Measurements from ENCODE around the gene VSIG10.
"Not testable (repeated sequence)": the region's sequence is repeated elsewhere in the genome, so short reads cannot be mapped to it uniquely, and the experiment has no call there.

Gene VSIG10

DNA sequence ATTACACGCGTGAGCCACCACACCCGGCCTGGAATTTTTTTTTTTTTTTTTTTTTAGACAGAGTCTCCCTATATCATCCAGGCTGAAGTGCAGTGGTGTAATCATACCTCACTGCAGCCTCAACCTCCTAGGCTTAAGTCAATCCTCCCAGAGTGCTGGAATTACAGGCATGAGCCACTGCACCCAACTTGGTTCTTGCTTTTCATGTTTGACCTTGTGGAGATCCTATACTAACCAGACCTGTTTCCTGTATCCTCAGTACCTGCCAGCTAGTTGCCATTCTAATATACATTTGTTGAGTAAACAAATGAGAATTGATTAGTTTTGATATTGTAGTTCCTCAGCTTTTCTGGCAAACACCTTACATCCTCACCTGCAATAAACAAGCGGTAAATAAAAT is 3.2 kb upstream of the VSIG10 start:
- DNase-seq = no peak

DNA sequence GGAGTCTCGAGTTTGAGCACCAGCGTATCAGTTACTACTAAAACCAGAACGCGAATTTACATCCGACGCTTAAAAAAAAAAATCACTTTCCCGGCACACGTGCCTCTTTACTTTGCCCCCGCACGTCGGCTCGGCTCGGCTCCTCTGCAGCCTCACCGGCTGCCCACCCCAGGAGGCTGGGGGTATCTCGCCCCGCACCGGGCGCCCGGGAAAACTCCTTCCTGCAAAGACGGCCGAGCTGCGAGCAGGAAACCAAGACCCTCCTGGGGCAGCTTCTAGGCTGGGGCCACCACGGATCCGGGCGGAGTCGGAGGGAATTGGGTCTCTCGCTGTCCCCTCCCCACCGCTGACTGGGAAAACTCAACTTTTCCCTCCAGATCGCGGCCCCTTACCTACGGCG is 610 bp downstream of the VSIG10 start:
- DNase-seq = peak in 1 of 2 donors; percentile 17

DNA sequence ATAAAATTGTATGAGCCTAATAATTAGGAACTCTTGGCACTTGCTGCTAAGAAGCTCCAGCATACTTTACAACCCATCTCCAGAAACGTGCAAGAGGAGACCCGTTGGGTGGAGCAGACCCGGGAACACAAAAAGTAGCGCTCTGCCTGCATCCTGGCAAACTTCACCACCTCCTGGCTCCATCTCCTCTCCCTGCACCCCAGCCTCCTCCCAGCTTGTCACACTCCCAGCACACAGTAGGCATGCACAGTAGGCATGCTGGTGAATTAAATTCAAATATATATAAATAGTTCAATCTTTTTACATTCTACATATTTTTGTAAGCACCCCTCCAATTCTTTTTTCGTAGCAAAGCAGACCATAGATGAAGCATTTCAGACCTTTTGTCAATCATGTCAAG is 1.2 kb downstream of the VSIG10 start:
- no peak for DNase-seq

DNA sequence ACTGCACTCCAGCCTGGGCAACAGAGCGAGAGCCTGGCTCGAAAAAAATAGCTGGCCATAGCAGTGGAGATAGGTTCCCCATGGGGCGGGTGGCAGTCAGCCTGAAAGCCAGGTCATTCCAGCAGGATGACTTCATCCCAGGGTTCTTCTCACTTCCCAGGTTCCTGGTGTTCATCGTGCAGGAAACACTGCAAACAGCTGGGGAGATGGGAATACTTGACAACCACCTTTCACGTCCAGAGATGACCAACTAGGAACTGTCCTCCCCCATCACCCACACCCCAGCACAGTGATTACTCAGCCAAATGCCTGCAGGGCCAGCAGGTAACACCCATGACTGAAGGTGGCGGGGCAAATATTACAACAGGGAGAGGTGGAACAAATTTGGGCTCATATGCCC is 1.7 kb downstream of the VSIG10 start:
- no peak for DNase-seq

DNA sequence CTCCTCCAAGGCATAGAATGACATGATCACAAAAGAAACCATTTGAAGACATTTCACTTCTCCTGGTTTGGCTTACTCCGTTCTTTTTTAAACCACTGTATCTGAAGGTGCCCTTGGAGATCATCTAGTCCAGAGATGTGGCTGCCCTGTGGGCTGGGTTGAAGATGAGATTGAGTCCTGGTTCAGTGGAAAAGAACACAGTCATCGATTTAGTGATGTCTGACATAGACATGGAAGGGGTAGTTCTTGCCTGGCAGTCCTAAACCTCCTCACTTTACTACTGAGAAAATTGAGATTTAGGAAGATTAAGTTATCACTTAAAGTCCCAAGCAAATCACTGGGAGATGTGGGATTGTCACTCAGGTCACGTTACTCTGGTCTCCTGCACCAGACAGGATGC is 2.8 kb downstream of the VSIG10 start:
- DNase-seq = no peak

DNA sequence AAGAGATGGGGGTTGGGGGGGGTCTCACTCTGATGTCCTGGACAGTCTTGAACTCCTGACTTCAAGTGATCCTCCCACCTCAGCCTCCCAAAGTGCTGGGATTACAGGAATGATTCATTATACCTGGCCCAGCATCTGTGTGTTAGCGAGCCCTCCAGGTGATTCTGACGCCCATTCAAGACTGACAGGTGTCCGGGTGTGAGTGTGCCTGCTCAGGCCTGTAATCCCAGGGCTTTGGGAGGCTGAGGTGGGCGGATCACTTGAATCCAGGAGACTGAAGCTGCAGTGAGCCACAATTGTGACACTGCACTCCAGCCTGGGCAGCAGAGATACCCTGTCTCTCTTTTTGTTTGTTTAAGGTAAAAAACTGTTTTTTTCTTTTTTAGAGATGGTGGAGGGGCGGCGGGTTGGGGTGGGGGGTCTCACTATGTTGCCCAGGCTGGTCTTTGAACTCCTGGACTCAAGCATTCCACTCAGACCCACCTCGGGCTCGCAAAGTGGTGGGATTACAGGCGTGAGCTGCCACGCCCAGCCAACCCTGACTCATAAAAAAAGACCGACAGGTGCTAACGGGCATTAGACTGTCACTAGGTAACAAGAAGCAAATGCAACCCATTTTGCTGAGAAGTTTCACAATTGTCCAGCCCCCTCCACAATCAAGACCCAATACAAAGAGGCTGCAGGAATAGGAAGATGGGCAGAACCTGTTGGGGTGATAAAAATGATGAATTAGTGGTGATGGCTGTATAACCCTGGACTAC is 4.7 kb downstream of the VSIG10 start:
- DNase-seq = no peak

DNA sequence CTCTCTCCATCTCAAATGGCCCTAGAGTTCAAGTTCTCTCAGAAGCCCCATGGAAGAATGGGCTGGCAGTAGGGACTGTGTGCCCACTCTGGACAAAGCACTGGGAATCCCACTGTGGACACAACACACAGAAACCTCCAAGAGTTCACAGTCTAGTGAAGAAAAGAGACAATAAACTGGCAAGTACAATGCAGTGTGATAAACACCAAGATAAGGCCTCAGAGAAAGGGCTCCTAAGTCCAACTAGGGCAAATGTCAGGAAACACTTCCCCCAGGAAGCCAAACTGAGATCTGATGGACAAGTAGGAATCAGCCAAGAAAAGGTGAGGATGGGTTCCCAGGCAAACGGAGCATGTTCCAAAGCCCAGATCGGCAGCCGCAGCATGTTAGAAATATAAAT is 5.4 kb downstream of the VSIG10 start:
- DNase-seq = no peak

DNA sequence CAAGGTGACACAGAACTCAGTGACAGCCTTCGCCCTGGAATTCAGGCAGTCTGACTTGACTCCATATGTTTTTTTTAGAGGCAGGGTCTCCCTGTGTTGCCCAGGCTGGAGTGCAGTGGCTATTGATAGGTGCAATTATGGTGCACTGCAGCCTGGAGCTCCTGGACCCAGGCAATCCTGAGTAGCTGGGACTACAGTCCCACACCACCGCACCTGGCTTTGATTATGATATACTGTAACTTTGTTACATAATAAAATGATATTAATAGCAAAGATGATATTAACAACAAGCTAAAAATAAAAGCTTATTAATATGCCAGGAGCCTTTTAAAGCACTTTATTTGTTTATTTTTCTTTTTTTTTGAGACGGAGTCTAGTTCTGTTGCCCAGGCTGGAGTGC is 9.8 kb downstream of the VSIG10 start:
- DNase-seq = no peak

DNA sequence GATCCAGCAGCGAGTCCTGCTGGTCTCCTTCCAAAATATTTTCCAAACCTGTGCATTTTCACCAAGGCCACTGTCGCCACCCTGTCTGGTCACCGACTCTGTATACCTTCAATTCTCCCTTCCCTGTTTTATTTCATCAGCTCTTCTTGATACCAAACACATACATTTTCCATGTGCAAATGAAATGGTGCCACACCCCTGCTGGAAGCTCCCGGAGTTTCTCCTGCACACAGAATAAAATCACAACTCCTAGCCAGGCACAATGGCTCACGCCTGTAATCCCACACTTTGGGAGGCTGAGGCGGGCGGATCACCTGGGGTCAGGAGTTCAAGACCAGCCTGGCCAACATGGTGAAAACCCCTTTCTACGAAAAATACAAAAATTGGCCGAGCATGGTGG is 14.0 kb downstream of the VSIG10 start:
- DNase-seq = no peak

DNA sequence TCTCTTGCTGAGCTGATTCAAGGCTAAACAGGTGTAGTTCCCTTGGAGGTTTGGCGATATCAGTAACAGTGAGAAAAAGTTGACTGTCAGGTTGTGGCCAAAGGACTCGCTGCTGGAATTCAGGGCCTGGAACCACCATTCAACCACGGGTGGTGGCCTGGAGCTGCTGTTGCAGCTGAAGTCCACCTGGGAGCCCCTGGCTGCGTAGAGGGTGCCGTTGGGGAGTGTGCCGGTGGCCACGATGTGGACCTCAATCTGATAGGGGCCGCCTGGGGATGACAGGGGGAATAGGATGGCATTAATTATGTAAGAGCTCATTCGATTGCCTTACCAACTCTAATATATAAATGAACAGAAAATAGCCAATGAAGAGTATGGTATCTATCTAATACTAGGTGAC is 21.6 kb downstream of the VSIG10 start:
- DNase-seq = no peak

DNA sequence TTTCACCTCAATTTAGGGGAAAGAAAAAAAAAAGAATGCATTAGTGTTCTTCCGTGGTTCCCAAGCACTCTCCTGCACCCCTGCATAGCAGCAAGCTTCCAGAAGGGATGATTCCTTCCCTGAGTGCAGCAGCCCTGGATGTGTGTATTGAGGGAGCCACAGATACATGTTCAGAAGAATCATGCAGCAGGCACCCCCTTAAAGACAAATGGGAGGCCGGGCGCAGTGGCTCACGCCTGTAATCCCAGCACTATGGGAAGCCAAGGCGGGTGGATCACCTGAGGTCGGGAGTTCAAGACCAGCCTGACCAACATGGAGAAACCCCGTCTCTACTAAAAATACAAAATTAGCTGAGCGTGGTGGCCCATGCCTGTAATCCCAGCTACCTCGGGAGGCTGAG is 22.3 kb downstream of the VSIG10 start:
- DNase-seq = not testable (repeated sequence)

DNA sequence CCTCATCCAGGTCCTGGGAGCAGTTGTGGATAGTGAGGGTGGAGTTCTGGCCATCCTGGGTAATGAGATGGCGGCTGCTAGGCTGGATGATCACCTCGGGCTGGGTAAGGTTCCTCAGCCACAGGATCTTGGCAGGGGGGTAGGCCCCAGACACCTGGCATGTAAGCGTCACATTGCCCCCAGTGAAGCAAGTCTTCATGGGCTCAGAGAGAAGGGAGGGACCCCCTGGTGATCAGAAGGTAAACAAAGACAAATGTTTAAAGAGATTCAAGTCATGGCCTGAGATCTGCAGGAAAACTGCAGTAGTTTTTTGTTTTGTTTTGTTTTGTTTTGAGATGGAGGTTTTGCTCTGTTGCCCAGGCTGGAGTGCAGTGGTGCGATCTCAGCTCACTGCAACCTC is 30.0 kb downstream of the VSIG10 start:
- no peak for DNase-seq

DNA sequence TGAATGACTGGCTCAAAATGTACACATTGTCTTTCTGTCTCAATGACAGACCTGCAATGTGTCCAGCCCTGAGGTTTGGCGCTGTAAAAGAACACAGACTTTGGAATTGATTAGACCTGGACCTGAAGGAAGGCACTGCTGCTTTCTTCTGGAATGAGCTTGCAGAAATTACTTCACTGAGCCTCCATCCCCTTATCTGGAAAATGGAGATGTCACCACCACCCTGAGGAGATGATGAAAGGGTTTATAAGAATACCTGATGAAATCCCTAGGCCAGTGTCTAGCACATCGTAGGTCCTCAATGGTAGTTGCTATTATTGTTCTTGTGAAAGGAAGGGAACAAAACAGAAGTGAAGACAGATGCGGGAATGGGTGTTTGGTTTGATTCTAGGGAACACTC is 33.2 kb downstream of the VSIG10 start:
- DNase-seq = no peak

DNA sequence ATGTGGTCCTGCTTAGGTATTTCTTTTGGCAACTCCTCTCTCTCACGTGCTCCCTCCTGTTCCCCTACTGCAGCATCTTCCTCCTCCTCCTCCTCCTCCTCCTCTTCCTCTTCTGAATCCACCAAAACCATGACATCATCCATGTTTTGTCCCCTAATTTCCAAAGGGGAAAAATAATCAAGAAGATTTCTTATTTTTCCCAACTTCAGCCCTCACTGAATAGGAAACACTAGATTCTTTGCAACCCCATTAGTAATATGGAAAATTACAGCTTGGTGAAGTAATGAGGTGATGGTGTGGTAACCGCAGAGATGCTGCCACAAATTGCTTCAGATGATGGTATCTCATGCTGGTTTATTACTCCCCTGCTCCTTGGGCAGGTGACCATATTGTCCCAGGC is 35.4 kb downstream of the VSIG10 start:
- DNase-seq = no peak

DNA sequence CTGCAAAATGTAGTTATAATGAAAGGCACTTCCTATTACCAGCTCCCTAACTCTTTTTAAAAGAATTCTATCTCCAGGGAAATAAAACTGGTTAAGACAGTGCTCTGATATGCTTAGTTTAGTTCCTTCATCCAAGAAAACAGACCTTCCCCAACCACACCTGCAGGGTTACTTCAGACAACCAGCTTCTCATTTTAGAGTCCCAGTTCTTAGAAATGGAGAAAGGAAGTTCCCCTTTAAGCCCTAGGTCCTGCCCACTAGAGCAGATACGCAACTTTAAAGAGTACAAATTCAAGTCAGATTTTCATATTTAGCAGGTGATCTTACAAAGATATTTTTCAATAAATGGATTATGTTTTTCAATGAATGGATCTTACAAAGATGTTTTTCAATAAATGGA is 38.4 kb downstream of the VSIG10 start:
- DNase-seq = no peak

DNA sequence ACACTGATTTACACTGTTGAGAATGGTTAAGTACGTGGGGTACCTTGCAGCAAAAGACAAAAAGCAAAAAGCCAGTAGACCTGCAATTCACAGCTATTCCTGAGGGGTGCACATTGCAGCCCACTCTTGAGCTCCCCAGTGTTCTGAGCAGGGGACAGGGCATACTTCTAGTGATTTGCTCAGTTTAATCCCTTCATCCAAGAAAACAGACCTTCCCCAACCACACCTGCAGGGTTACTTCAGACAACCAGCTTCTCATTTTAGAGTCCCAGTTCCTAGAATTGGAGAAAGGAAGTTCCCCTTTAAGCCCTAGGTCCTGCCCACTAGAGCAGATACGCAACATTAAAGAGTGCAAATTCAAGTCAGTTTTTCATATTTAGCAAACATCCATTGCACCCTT is 39.2 kb downstream of the VSIG10 start:
- peak in 1 of 2 donors; percentile 17 for DNase-seq

DNA sequence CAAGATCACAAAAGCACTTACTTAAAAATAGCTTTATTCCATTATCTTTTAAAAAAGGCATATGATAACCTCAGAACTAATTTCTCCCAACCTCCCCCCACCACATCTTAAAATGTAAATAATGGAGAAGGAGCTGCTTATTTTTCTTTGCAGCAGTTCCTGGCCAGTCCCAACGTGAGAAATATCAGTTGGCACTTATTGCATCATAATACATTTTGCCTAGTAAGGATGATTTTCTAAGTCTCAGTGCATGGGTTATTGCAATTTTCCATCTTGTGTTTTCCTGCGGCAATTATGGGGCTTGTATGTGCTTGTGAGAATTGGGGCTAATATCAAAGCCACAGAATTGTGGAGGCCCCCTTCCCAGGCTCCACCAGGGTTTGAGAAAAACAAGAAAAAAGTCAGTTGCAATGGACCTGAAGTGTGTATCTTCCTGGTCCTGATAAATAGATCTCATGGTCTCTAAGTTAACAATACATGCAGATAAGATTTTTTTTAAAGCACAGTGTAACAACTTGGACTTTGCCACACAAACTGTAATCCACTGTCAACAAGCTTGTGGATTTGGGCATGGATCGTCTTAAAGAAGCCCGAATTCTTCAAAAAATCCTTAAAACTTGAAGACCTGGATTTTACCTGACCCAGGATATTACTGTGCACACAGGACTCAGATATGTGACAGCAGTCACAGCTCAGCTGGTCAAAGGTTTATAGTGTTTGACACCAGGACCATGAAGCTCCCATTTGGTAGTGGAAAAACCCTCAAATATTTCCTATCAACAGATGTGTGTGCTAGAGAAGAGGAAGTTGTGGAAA is 40.0 kb downstream of the VSIG10 start:
- DNase-seq = no peak

DNA sequence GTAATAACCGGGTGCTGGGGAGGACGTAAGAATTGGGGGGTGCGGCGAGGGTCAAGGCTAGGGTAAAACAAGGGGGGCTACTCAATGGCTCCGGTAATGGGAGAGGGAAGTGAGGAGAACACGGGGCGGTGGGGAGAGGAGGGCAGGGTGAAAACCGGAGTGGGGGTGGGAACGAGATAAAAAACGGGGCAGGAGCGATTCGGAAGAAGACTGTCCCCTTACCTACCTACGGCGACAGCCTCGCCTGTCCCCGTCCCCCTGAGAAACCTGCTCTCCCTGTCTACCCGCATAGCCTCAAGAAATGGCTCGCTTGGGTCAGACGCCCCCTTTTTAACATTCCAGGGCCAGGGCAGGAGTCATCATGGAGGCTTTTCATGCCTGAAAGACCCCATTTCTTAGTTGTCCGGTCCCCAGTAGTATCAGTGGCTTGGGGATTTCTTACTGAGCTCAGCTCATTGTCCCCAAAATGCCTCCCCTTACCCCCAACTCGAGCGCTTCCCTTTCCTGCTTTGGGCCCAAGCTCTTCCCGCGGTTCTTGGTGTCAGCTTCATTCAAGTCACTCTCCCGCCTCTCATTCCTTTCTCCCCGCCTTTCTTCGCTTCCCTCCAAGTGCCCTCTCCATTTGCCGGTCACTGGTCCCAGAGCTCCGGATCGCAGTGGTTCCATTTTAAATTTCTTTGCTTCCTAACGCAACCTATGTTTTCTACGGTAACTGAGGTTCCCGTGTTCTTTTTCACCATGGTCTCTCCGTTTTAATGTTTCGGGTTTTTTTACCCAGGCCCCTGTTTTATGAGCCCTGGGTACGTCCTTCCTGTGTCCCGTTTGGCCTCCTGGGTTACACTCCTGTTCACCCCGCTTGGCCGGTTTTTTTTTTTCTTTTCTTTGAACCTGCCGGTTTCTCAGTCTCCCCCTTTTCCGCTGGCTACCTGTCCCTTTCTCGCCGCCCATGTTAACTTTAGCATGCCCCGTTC is 41.7 kb downstream of the VSIG10 start:
- peak in 1 of 2 donors; percentile 30 for DNase-seq

DNA sequence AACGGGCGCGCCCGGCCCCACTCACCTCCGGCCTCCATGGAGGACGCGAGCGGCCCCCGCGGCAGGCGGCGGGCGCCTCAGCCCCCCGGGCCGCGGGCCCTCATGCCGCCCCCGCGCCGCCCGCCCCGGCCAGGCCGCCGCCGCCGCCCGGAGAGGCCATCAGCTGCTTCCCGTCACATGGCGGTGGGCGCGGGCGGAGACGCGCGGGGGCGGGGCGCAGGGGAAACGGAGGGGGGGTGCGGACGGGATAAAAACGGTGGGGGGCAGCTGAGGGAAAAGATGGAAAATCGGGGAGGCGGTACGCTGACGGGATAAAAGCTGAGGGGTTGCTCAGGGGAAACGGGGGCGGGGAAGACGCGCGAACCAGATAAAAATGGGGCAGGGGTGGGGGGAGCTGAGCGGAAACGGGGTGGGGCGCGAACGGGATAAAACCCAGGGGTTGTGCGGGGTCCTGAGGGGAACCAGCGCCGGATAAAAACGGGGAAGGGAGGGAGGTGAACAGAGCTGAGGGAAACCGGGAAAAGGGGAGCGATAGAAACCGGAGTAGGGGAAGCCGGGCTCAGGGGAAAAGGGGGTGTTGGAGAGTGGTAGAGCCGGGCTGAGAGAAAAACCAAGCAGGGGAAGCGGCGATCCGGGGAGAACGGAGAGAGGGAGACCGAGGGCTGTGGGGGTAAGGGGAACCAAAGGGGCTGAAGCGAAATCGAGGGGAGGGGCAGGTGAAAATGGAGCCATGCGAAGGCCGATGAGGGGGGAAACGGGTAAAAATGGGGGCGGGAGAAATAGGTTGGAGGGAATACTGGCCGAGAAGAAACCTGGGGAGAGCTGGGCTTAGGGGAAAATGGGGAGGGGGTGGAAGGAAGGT is 42.6 kb downstream of the VSIG10 start, which contains the start of gene WSB2:
Gene WSB2, minus strand, starts transcription at position 169 of the 862 bp plus-strand sequence. Its CDS starts 131 bp downstream, at position 38.
- peak in 1 of 2 donors; percentile 48 for DNase-seq

DNA sequence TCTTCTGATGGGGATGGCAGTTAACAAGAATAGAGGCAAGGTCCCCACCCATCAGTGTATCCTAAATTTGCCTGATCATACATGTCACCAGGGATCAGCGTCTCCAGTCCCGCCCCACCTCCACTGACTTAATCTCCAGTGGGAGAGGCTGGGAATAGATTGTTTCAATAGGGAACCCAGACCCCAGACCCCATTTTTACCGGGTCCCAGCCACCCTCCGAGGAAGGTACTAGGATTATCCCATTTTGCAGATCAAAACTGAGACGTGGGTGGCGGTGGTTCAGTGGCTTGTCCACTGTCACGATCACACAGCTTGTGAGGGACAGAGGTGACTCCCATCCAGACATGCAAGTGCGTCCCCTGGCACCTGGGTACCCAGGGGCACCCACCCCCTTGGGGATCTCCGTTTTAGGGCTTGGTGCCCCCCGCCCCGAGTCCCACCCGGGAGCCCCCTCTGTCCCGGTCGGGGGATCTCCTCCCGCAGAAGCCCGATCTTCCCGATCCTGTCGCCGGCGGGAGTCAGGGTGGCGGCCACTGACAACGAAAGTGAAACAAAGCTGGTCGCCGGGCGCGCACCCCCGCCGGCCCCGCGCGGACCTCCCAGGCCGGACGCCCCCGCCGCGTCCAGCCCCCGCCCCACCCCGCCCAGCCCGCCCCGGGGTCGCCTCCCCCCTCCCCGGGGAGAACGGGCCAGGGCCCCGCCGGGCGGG is 43.4 kb downstream of the VSIG10 start:
- DNase-seq = peak in 1 of 2 donors; percentile 41

All from bone marrow (tissue), 2 donors.